A549 (cell line): ENCODE data around the gene MTOR.

Source experiments
- BHLHE40 ChIP-seq: IDR thresholded peaks from 2 replicates; pipeline ENCODE4 v1.6.1; 2012; ENCODE audit warnings: low read depth, low read length, inconsistent platforms
- CTCF ChIP-seq: fragments of >200 bp; sonication (Bioruptor Twin); formaldehyde crosslinking; IDR thresholded peaks from 3 replicates; pipeline ENCODE4 v1.5.1; 2016
- EHMT2 ChIP-seq: fragments of 200-600 bp; sonication (generic); IDR thresholded peaks from 2 replicates; pipeline ENCODE4 v1.6.1; 2016; ENCODE audit warnings: antibody characterized with exemption, low read depth, mild to moderate bottlenecking, moderate library complexity
- JUNB ChIP-seq: fragments of >200 bp; sonication (Bioruptor Twin); formaldehyde crosslinking; IDR thresholded peaks from 2 replicates; pipeline ENCODE4 v1.6.1; 2016
- MAX ChIP-seq: IDR thresholded peaks from 2 replicates; pipeline ENCODE4 v1.6.1; 2012
- PHF8 ChIP-seq: fragments of 200-600 bp; sonication (generic); IDR thresholded peaks from 2 replicates; pipeline ENCODE4 v1.6.1; 2016; ENCODE audit warnings: low read depth, mild to moderate bottlenecking, antibody characterized with exemption, moderate library complexity, borderline replicate concordance
- POLR2A ChIP-seq: IDR thresholded peaks from 2 replicates; pipeline ENCODE4 v1.6.1; 2012; ENCODE audit warnings: mild to moderate bottlenecking, low read length
- ZC3H11A ChIP-seq: fragments of 450-650 bp; IDR thresholded peaks from 2 replicates; pipeline ENCODE4 v1.6.1; 2014; ENCODE audit warnings: antibody characterized with exemption, mild to moderate bottlenecking

GRCh38 chr1:11197359-11197758 is 65.0 kb downstream of the MTOR start:
- TF ChIP-seq CTCF: no peak
- no peak for TF ChIP-seq MAX
- TF ChIP-seq JUNB: no peak
- TF ChIP-seq BHLHE40: no peak
- TF ChIP-seq ZC3H11A: no peak
- TF ChIP-seq POLR2A: no peak
- TF ChIP-seq EHMT2: no peak
- no peak for TF ChIP-seq PHF8
